GM20000 (cell line): Measurements from ENCODE around the gene CLVS2.

Experiments
- DNase-seq: peaks from one replicate; pipeline ENCODE4 v3.0.0; 2012; ENCODE audit warnings: low spot score
- CTCF ChIP-seq: IDR thresholded peaks from 2 replicates; pipeline ENCODE4 v1.5.1; 2012; ENCODE audit warnings: mild to moderate bottlenecking, control low read depth; ENCODE audit errors: extremely low read depth, missing control alignments

Gene CLVS2

GRCh38 chr6:122984393-122984792 lies 11.6 kb upstream of the CLVS2 start:
- no peak for DNase-seq
- no peak for TF ChIP-seq CTCF

GRCh38 chr6:122994256-122994655 lies 1.8 kb upstream of the CLVS2 start:
- no peak for TF ChIP-seq CTCF
- no peak for DNase-seq

- no peak for TF ChIP-seq CTCF
- peak; percentile 8 for DNase-seq
Observed at GRCh38 chr6:122996794-122997505, 915 bp downstream of the CLVS2 start.

- DNase-seq: no peak
- no peak for TF ChIP-seq CTCF
Observed at GRCh38 chr6:122997541-122998150, 1.6 kb downstream of the CLVS2 start.

GRCh38 chr6:122998403-122998975 lies 2.5 kb downstream of the CLVS2 start:
- no peak for DNase-seq
- no peak for TF ChIP-seq CTCF

- TF ChIP-seq CTCF: no peak
Observed at GRCh38 chr6:123000244-123000770, 4.3 kb downstream of the CLVS2 start.

GRCh38 chr6:123001540-123001939 lies 5.5 kb downstream of the CLVS2 start:
- TF ChIP-seq CTCF: no peak
- no peak for DNase-seq

More at GRCh38 chr6:123000244-123000770, 4.3 kb downstream of the CLVS2 start:
- no peak for DNase-seq
